HG03378 (cell line): ENCODE results near the gene CUBN.

ENCODE experiments used
- ATAC-seq: cut with Tn5 transposase; IDR thresholded peaks from one replicate; pipeline ENCODE4 v1.9.1; 2021; ENCODE audit warnings: mild to moderate bottlenecking, moderate library complexity; ENCODE audit not compliant: unreplicated experiment

Gene CUBN

DNA sequence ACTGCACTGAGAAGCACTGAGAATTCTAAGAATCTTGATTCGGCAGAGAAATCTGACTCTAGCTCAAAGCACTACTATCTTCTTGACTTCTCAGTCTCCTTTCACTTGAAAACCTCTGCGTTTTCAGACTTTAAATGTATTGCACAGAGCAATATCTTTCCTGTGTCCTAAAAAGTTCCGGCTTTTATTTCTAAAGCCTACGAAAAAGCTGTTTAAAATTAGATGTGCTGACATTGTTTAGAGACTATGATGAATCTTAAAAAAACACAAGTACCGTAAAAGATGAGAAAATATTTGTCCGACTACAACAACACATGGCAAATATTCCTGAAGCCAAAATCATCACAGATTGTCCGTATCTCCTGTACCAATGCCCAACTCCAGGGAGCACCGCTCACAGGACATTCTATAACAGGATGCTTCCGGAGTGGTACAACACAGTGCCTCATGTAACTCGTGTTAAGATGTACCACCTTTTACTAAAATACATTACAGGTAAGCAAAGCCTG is 136.9 kb downstream of the CUBN start:
- ATAC-seq = no peak

DNA sequence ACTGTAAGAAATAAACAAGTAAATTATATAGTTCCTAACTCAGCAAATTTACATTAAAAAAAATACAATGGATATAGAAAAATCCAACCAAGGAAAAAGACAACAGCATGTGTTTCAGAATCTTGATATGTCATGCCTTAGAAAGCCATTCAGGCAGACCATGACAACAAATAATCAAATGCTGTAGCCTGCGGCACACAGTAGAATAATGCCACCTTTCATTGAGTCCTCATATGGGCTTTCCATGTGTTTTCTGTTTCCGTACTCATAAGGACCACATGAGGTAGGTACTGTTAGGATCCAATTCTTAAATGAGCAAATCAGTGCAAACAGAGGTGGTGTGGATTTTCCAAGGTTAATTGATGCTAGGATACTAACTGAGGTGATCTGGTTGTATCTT is 138.6 kb downstream of the CUBN start:
- no peak for ATAC-seq

- ATAC-seq = no peak
These were observed 139.8 kb downstream of the CUBN start for GRCh38 chr10:16989826-16990293.

- no peak for ATAC-seq
These were observed 140.7 kb downstream of the CUBN start for GRCh38 chr10:16988900-16989299.

DNA sequence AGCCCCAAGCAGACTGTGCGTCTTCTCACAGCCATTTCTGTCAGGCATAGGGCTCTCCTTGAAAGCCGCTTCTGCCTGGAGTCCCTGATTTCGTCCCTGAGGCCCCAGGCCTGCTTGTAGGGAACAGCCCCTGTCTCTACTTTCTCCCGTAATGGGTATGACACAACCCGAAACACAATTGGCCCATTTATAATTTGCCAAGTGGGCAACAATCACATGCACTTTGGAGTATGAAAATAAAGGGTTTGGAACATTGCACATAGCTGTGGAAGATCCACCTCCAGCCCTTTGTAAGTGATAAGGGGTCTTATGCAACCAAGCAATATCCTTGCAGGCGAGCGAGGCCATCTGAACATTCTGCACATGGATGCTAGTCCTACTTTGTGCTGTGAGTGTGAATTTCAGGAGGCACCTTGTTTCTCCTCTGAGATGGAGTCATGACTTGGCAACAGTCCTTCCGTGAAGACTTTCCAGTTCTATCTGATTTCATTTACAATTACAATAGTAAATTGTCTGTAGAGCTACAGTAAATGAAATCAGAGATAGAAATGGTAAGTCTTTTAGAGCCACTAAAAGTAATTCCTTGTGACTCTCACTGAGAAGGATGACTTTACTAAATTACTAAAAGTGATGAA is 141.5 kb downstream of the CUBN start:
- no peak for ATAC-seq

- no peak for ATAC-seq
These were observed 142.4 kb downstream of the CUBN start for GRCh38 chr10:16987206-16987621.

DNA sequence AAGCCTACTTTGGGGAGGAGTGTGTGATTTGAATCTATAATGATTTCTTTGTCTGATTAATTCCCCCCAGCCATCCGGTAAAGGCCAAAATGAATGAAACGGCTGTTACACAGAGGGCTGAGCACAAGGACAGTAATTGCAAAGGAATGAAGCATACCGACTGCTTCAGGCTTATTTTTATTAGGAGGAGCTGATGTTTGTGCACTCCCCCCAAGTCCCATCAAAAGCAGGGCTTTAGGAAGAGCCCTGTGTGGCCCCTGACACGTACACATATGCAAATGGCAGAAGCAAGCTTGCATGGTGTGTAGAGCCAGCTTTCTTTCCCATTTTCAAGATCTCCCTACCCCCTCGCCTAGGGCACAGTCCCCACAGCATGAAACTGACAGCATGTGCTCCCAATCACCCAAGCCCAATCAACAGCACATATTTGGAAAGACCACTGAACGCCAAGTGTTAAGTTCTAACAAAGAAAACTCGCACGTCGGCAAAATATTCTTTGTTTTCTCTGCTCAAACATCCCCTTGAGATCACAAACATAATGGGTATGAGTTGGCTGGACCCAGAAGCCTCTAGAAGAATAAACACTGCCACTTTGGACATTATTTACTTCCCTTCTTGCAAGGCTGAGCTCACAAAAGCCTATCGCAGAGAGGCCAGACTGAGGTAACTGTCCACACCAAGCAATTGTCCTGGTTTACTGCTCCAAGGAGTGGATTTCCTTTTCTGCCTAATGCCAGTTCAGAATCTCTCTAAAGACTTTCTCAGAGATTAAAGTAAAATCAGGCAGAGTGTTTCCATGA is 143.0 kb downstream of the CUBN start:
- ATAC-seq = no peak

DNA sequence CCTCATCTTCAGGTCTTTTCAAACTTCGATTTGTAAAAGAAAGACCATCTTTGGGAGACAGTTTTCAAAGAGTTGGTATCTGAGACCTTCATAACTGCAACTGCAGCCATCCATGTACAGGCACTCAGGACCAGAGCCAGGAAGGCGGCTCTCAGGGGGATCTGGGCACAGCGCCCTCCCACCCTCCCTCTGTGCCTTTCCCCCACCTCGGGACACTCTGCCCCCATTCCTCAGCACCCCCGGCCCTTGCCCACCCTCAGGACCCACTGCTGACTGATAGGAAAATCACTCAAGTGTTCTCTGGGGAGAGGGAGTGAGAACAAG is 143.6 kb downstream of the CUBN start:
- no peak for ATAC-seq

GRCh38 chr10:16984242-16984641 is 145.4 kb downstream of the CUBN start:
- ATAC-seq = no peak

DNA sequence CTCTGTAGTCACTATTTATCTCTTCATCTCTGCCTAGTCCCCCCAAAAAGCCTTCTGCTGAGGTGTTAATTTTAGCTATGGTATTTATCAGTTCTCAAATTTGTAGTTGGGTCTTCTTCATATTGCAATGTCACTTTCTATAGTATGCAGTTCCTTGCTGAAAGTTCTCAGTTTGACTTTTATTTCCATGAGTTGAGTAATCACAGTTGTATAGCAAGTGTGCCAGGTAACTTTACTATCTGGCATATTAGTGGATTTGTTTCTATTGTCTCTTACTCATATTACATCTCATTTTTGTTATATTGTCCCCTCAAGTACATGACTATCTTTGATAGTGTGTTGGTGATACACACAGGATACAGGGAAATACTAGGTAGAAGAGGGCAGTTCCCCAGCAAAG is 152.8 kb downstream of the CUBN start:
- ATAC-seq = no peak

DNA sequence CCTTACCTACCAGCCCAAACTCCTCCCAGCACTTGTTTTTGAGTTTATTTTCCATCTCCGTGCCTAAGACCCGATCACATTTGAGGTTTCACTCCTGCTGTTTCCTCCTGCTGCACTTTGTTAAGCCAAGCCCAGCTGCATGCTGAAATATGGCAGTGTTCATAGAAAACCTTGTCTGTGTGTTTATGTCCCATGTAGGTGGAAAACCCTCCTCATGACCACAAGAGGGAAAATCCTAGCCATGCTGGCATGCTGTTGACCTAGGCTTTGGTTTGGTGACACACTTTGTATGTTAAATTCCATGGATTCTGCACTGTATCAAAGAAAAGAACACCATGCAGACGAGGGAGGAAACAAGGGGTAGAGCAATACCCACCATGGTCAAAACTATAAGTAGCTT is 154.4 kb downstream of the CUBN start:
- ATAC-seq = no peak

DNA sequence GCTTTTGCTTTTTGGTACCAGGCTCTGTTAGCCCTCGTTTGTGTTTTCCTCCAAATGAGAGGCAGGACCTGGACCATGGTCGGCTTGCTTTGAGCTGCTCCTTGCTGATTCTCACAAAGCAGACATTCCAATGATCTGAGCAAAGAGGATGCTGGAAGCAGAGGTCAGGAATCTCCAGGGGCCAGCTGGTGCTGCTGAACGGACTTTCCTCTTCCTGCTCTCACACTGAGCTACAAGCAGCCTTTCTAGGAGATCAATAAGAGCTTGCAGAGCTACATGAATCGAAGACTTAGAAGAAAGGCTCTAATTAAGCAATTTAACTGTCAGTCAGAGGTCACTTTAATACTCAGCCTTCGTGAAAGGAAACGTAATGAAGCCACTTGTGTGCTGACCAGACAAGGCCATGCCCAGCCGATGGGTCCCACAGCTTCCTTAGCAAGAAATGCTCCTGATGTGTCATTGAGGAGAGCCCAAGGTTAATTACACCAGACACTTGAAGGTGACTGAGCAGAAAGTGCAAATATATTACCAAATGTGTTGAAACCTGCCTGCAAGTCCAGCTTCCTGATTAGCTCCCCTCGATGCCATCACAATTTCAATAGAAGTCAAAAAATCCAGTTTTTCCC is 161.1 kb downstream of the CUBN start:
- no peak for ATAC-seq

DNA sequence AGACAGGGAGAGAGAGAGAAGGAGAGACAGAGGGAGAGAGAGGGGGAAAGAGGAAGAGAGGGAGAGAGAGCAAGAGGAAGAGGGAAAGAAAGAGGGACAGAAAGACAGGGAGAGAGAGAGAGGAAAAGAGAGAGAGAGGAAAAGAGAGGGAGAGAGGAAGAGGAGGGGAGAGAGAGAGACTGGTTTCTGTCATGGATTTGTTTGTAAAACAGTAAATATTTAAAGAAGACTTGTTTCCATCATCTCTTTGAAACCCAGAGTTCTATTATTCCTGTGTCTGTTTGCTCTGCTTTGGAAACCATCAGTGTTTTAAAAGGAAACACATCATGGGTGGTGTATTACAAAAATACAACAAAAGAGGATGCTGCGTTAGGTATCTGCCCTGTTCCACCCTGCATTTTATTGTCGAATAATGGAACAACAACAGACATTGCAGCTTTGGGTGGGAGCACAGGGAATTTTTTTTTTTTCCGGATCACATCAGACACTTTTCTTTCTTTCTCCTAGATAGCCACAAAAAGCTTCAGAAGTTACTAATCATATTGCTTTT is 161.7 kb downstream of the CUBN start:
- no peak for ATAC-seq

DNA sequence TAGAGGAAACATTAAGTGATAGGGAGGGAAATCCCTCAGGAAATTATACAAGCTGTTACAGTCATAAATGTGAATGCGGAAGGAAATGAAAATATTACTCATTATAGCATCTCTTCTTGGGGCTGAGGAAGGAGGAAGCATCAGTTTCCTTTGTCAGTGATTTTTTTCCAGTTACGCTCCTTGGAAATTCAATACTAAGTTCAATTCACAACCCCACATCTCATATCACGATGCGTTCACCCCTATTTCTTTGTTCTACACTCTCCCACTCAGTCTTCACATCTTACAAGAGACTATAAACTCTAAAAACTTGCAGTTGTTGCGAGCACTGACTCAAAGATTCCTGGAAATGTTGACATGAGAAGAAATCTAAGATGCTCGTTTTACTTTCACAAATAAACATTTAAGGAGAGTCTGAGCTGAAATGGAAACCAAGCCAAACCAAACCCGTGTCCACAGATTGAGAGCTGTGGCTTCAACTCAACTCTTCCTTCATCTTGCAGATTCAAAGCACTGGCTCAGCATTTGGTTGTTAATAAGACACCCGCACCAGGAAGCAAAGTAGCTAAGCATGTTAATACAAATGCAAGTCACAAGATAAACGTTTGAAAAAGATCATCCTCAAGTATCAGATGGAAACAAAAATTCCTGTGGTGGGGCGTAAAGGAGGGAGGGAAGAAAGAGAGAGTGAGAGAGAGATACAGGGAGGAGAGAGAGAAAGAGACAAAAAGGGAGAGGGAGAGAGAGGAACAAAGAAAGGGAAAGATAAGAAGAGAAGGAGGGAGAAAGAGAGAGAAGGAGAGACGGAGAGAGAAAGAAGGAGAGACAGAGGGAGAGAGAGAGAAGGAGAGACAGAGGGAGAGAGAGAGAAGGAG is 162.4 kb downstream of the CUBN start:
- no peak for ATAC-seq

- ATAC-seq = no peak
These were observed 163.7 kb downstream of the CUBN start for GRCh38 chr10:16965740-16966447.

DNA sequence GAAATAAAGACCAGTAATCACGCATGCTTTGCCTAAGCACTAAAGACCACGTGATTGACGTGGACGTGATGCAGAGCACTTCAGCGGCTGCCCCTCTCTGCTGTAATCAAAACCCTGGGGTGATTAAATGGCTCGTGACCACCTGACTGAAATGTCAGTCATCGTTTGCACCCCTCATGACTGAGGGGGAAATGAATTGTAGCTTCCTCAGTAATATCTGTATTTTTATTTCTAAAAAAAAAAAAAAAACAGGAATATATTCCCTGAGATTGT is 164.3 kb downstream of the CUBN start:
- ATAC-seq = no peak

DNA sequence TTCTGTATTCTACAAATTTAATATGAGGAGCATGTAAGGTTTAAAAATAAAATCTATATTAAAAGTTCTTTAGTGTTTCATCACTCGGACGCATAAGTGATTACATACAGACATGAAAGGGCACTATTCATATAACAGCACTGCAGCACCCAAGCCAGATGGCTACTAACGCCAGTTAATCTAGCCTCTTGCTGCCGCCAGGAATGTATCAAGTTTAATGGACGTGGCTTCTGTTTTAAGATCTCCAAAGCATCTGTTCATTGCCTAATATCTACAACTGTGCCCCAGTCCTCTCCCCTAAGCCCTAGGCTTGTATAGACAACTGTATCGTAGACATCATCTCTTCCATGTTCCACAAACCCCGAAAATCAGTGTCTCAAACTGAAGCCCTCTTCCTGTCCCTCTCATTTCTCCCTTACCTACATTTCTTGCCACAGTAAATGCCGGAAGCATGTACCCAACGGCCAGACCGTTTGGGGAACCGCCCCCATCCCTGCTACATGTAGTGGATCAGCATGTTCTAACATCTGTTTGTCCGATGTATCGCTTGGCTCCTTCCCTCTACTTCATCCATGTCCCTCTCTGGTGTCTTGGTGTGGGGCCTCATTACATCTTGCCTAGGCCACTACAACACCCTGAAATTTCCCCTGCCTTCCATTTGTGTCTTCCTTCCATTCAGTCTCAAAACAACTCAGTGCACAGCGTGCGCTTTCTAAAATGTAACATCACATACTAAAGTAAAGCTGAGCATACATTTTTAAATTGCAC is 164.9 kb downstream of the CUBN start:
- no peak for ATAC-seq

GRCh38 chr10:16960551-16960950 is 169.1 kb downstream of the CUBN start:
- no peak for ATAC-seq

GRCh38 chr10:16957038-16957437 is 172.6 kb downstream of the CUBN start:
- no peak for ATAC-seq
